ENCODE data around the gene PPP3R1.
"Not testable (repeated sequence)": the region's sequence is repeated elsewhere in the genome, so short reads cannot be mapped to it uniquely, and the experiment has no call there.

PPP3R1 gene

GRCh38 chr2:68178432-68178831 is 73.9 kb downstream of the PPP3R1 start:
- DNase-seq (ENCODE audit: low read depth) = no peak
- no peak overlapping the region for H3K4me3 ChIP-seq (ENCODE audit: low read depth, low read length)
- TF ChIP-seq CTCF (IDR thresholded peaks at IDR 0.05; ENCODE audit: insufficient read depth, low read depth, low read length, missing control alignments) = no peak

GRCh38 chr2:68177541-68177940 is 74.8 kb downstream of the PPP3R1 start:
- no peak for DNase-seq (ENCODE audit: low read depth)
- no peak for TF ChIP-seq CTCF (IDR thresholded peaks at IDR 0.05; ENCODE audit: insufficient read depth, low read depth, low read length, missing control alignments)
- no peak overlapping the region for H3K4me3 ChIP-seq (ENCODE audit: low read depth, low read length)

GRCh38 chr2:68176657-68177056 is 75.7 kb downstream of the PPP3R1 start:
- H3K4me3 ChIP-seq (ENCODE audit: low read depth, low read length) = no peak overlapping the region
- TF ChIP-seq CTCF (IDR thresholded peaks at IDR 0.05; ENCODE audit: insufficient read depth, low read depth, low read length, missing control alignments) = no peak
- DNase-seq (ENCODE audit: low read depth) = no peak

- not testable (repeated sequence) for H3K4me3 ChIP-seq (ENCODE audit: low read depth, low read length); DNase-seq (ENCODE audit: low read depth)
Measured at GRCh38 chr2:68175210-68175609, 77.1 kb downstream of the PPP3R1 start.

GRCh38 chr2:68172990-68173700 is 79.2 kb downstream of the PPP3R1 start:
- no peak for TF ChIP-seq CTCF (IDR thresholded peaks at IDR 0.05; ENCODE audit: insufficient read depth, low read depth, low read length, missing control alignments)
- no peak for DNase-seq (ENCODE audit: low read depth)

GRCh38 chr2:68172521-68172920 is 79.8 kb downstream of the PPP3R1 start:
- DNase-seq (ENCODE audit: low read depth) = no peak
- no peak overlapping the region for H3K4me3 ChIP-seq (ENCODE audit: low read depth, low read length)
- no peak for TF ChIP-seq CTCF (IDR thresholded peaks at IDR 0.05; ENCODE audit: insufficient read depth, low read depth, low read length, missing control alignments)

More at GRCh38 chr2:68172990-68173700, 79.2 kb downstream of the PPP3R1 start:
- H3K4me3 ChIP-seq (ENCODE audit: low read depth, low read length) = no peak overlapping the region

GRCh38 chr2:68171684-68172083 is 80.6 kb downstream of the PPP3R1 start:
- H3K4me3 ChIP-seq (ENCODE audit: low read depth, low read length) = no peak overlapping the region
- TF ChIP-seq CTCF (IDR thresholded peaks at IDR 0.05; ENCODE audit: insufficient read depth, low read depth, low read length, missing control alignments) = no peak
- no peak for DNase-seq (ENCODE audit: low read depth)

All from GM12865 (cell line).